Tibial artery (tissue), 4 donors: ENCODE measurements around the gene SCMH1.
A peak's percentile ranks its signal among the peaks of the same experiment; 100 is the strongest.
"Not testable (repeated sequence)": the region's sequence is repeated elsewhere in the genome, so short reads cannot be mapped to it uniquely, and the experiment has no call there.

Source experiments
- DNase-seq, 2 donors: peaks; one replicate each; pipeline ENCODE4 v3.0.0-alpha.2; 2019
- H3K27ac ChIP-seq, 2 donors: fragments of 200-600 bp; sonication (generic) in 1 of 2; 1 replicate in 1 of 2; 2 replicates in 1 of 2; pipeline ENCODE4 v1.5.1; 2018 to 2019; ENCODE audit warnings: mild to moderate bottlenecking in 1 of 2
- H3K27me3 ChIP-seq, 2 donors: fragments of 200-600 bp; sonication (generic) in 1 of 2; one replicate each; pipeline versions ENCODE4 v1.5.1 to v1.6.0; 2016 to 2019
- H3K36me3 ChIP-seq, 3 donors: fragments of 200-600 bp; sonication (generic) in 2 of 3; one replicate each; pipeline ENCODE4 v1.5.1; 2016 to 2019; ENCODE audit warnings: mild to moderate bottlenecking in 2 of 3
- H3K4me1 ChIP-seq, 4 donors: fragments of 200-600 bp; sonication (generic) in 2 of 4; 1 replicate in 3 of 4; 2 replicates in 1 of 4; pipeline ENCODE4 v1.5.1; 2016 to 2019
- H3K4me3 ChIP-seq, 2 donors: fragments of 200-600 bp; sonication (generic) in 1 of 2; 1 replicate in 1 of 2; 2 replicates in 1 of 2; pipeline ENCODE4 v1.5.1; 2018 to 2019; ENCODE audit warnings: mild to moderate bottlenecking in 2 of 2
- H3K9me3 ChIP-seq, 3 donors: fragments of 200-600 bp; sonication (generic) in 1 of 3; one replicate each; pipeline ENCODE4 v1.5.1; 2016 to 2019
- CTCF ChIP-seq, 2 experiments: fragments of 200-600 bp in 1 of 2; fragments of 450-650 bp in 1 of 2; IDR thresholded peaks; one replicate each; pipeline ENCODE4 v1.5.1; 2017 to 2019; ENCODE audit warnings: antibody characterized with exemption in 2 of 2, mild to moderate bottlenecking in 1 of 2, moderate library complexity in 1 of 2
- intact Hi-C: fragments of 100-400 bp; cut with DNase I; formaldehyde crosslinking; loops from one replicate; pipeline ENCODE4 v1.15.0; 2023; ENCODE audit warnings: low total_unique reads

Gene SCMH1

GRCh38 chr1:41268154-41268770, 26.2 kb upstream of the SCMH1 start:
- intact Hi-C loops: loop anchor here (2.0 kb wide), 1 partner anchor 149 kb away; no protein-coding TSS in a partner anchor
- H3K27me3 ChIP-seq: no peaks in the 10 kb centered on the region
- no peak overlapping the region for H3K27ac ChIP-seq
- peak; percentile 98 to 100 for TF ChIP-seq CTCF (IDR thresholded peaks at IDR 0.05)
- no peaks in the 10 kb centered on the region for H3K36me3 ChIP-seq
- no peak overlapping the region for H3K4me3 ChIP-seq
- DNase-seq: peak; percentile 64 to 82
- H3K4me1 ChIP-seq: no peaks in the 10 kb centered on the region
- no peaks in the 10 kb centered on the region for H3K9me3 ChIP-seq

DNA sequence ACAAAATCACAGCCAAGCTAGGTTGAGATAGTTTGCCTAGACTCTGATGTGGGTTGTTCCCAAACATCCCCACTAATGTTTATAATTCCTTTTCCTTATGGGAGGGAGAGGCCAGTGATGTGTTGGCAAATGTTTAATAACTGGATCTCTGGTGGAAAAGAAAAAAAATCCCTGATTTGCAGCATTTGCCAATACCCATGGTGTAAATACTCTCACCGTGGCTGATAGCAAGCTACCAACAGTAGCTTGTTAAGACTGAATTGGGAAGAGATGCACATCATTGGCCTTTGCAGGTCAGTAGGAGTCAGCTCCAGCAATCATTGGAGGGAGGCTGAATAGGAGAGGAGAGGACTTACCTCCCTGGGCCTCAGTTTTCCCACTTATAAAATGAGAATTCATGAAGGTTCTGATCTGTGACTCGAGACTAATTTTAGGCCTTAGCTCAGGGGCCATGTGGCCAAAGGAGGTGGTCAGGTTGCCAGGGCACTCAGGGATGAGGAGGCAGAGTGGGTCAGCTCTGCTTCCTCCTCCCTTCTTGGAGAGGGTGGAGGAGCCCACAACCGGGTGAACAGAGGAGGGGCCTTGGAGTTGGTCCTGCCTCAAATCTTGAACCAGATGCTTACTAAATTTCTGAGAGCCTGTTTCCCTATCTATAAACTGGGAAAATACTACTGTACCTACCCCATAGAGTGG, 20.0 kb upstream of the SCMH1 start:
- Histone ChIP-seq H3K27ac (no peak overlapping the region), H3K27me3 (no peaks in the 10 kb centered on the region), H3K4me1 (no peaks in the 10 kb centered on the region), H3K9me3 (no peaks in the 10 kb centered on the region), H3K4me3 (no peak overlapping the region), H3K36me3 (no peaks in the 10 kb centered on the region)
- no peak for DNase-seq
- TF ChIP-seq CTCF (IDR thresholded peaks at IDR 0.05): no peak
- intact Hi-C loops: no loop called here

- Histone ChIP-seq H3K4me3 (no peak overlapping the region), H3K27ac (no peak overlapping the region), H3K36me3 (no peaks in the 10 kb centered on the region), H3K27me3 (no peaks in the 10 kb centered on the region), H3K9me3 (no peaks in the 10 kb centered on the region), H3K4me1 (no peaks in the 10 kb centered on the region)
- TF ChIP-seq CTCF (IDR thresholded peaks at IDR 0.05): no peak
- DNase-seq: no peak
- intact Hi-C loops: no loop called here
Measured at GRCh38 chr1:41260768-41261167, 18.7 kb upstream of the SCMH1 start.

DNA sequence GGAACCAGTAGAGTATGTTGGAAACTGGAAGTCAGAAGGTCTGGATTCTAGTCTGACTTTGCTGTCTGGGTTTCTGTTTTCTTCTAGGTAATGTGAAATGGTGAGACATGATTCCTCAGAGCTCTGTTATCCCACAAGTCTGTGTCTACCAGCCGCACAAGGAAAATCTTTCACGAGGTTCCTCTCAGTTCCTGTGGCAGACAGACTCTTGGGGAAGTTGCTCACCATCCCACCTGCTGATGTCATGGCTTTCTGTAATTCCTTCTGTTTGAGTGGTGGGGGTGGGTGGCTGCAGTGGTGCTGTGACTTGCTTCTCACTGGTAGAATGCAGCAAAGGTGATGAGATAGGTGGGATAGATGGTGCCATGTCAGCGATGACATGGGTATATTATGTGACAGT, 17.1 kb upstream of the SCMH1 start:
- Histone ChIP-seq H3K27me3 (peaks cover 0 to 2% of the 10 kb centered on the region in 2 donors), H3K4me1 (no peaks in the 10 kb centered on the region), H3K4me3 (no peak overlapping the region), H3K27ac (no peak overlapping the region), H3K9me3 (no peaks in the 10 kb centered on the region), H3K36me3 (no peaks in the 10 kb centered on the region)
- no peak for TF ChIP-seq CTCF (IDR thresholded peaks at IDR 0.05)
- no peak for DNase-seq
- intact Hi-C loops: no loop called here

- TF ChIP-seq CTCF (IDR thresholded peaks at IDR 0.05): no peak
- intact Hi-C loops: no loop called here
- no peak for DNase-seq
Measured at GRCh38 chr1:41255978-41256377, 13.9 kb upstream of the SCMH1 start.

DNA sequence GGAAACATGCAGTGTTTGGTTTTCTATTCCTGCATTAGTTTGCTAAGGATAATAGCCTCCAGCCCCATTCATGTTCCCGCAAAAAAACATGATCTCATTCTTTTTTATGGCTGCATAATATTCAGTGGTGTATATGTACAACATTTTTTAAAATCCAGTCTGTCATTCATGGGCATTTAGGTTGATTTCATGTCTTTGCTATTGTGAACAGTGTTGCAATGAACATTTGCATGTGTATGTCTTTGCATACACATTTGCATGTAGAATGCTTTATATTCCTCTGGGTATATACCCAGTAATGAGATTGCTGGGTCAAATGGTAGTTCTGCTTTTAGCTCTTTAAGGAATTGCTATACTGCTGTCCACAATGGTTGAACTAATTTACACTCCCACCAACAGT, 9.0 kb upstream of the SCMH1 start:
- H3K27me3 ChIP-seq, H3K27ac ChIP-seq, H3K4me3 ChIP-seq, H3K4me1 ChIP-seq, DNase-seq, intact Hi-C loops, H3K9me3 ChIP-seq, H3K36me3 ChIP-seq: not testable (repeated sequence)

More at GRCh38 chr1:41255978-41256377, 13.9 kb upstream of the SCMH1 start:
- Histone ChIP-seq H3K36me3 (no peaks in the 10 kb centered on the region), H3K27me3 (peaks cover 0 to 2% of the 10 kb centered on the region in 2 donors), H3K4me3 (no peak overlapping the region), H3K9me3 (no peaks in the 10 kb centered on the region), H3K27ac (no peak overlapping the region), H3K4me1 (no peaks in the 10 kb centered on the region)
